GM06990 (cell line): ENCODE results near the gene PPP6R2.
"Not testable (repeated sequence)": the region's sequence is repeated elsewhere in the genome, so short reads cannot be mapped to it uniquely, and the experiment has no call there.

Experiments
- DNase-seq: peaks from one replicate; pipeline ENCODE4 v3.0.0-alpha.2; 2011; ENCODE audit not compliant: insufficient read length; ENCODE audit errors: extremely low read depth
- H3K27me3 ChIP-seq: replicated peaks from 2 replicates; pipeline ENCODE4 v1.6.0; 2011; ENCODE audit warnings: low read length; ENCODE audit not compliant: control insufficient read depth, insufficient read depth
- H3K36me3 ChIP-seq: 2 replicates; pipeline ENCODE4 v1.5.1; 2011; ENCODE audit warnings: low read length; ENCODE audit not compliant: control insufficient read depth, insufficient read depth
- H3K4me3 ChIP-seq: replicated peaks from 2 replicates; pipeline ENCODE4 v1.5.1; 2011; ENCODE audit warnings: low read depth, mild to moderate bottlenecking, control low read depth, low read length
- CTCF ChIP-seq: IDR thresholded peaks from 2 replicates; pipeline ENCODE4 v1.5.1; 2011; ENCODE audit warnings: low read length, control low read depth, mild to moderate bottlenecking, inconsistent platforms; ENCODE audit not compliant: insufficient read depth, poor library complexity, severe bottlenecking

Gene PPP6R2

GRCh38 chr22:50367778-50368500 lies 24.8 kb downstream of the PPP6R2 start:
- H3K4me3 ChIP-seq = no peak overlapping the region
- no peak for DNase-seq
- no peak for TF ChIP-seq CTCF
- H3K36me3 ChIP-seq = peaks cover 4% of the 10 kb centered on the region
- no peaks in the 10 kb centered on the region for H3K27me3 ChIP-seq

- no peak for DNase-seq
- H3K36me3 ChIP-seq = peaks cover 6% of the 10 kb centered on the region
- no peak for TF ChIP-seq CTCF
- H3K27me3 ChIP-seq = no peaks in the 10 kb centered on the region
- H3K4me3 ChIP-seq = no peak overlapping the region
Observed at GRCh38 chr22:50371101-50371648, 28.0 kb downstream of the PPP6R2 start.

- no peaks in the 10 kb centered on the region for H3K27me3 ChIP-seq
- no peak overlapping the region for H3K4me3 ChIP-seq
- DNase-seq = no peak
- TF ChIP-seq CTCF = no peak
- peaks cover 6% of the 10 kb centered on the region for H3K36me3 ChIP-seq
Observed at GRCh38 chr22:50376085-50376651, 33.0 kb downstream of the PPP6R2 start.

- H3K27me3 ChIP-seq, DNase-seq, H3K4me3 ChIP-seq, H3K36me3 ChIP-seq: not testable (repeated sequence)
Observed at GRCh38 chr22:50381021-50381555, 38.0 kb downstream of the PPP6R2 start.

DNA sequence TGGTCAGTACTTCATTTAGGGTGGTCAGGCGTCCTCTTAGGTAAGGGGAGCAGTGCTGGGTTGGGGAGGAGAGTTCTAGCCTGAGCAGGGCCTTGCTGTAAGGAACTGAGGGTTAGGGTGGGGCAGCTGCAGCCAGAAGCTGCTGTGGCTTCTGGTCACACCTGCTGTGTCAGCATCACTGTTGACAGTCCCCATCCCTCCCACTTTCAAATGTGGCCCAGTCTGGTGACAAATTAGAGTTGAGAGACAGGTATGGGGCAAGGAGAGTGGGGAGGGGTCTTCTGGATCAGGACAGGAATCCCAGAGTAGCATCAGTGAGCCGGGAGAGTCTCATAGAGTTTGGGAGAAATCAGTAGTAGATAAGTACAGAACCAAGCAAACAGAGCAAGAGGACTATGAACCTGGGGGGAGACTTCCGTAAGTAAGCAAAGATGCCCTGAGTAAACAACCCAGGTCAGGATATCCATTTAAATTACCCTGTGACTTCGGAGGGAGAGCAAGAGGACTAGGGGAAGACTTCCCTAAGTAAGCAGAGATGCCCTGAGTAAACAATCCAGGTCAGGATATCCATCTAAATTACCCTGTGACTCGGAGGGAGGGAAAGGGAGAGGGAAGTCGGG lies 53.7 kb downstream of the PPP6R2 start:
- H3K27me3 ChIP-seq = no peaks in the 10 kb centered on the region
- no peak for DNase-seq
- TF ChIP-seq CTCF = no peak
- H3K4me3 ChIP-seq = no peak overlapping the region
- H3K36me3 ChIP-seq = peaks cover 21% of the 10 kb centered on the region

DNA sequence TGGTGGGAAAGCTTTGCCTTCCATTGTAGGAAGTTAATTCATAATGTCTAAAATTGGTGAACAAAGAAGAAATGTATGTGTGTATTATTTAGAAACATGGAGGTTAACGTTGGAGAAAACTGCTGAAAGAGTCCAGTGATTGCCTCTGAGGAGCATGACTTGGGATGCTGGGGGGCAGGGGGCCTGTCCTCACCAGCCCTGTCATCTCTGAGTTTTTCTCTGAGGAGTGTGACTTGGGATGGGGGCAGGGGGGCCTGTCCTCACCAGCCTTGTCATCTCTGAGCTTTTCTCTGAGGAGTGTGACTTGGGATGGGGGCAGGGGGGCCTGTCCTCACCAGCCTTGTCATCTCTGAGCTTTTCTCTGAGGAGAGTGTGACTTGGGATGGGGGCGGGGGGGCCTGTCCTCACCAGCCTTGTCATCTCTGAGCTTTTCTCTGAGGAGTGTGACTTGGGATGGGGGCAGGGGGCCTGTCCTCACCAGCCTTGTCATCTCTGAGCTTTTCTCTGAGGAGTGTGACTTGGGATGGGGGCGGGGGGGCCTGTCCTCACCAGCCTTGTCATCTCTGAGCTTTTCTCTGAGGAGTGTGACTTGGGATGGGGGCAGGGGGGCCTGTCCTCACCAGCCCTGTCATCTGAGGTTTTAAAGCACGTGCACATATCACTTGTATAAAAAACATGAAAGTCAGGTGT lies 54.4 kb downstream of the PPP6R2 start:
- not testable (repeated sequence) for H3K27me3 ChIP-seq, DNase-seq, H3K4me3 ChIP-seq
- H3K36me3 ChIP-seq = peaks cover 21% of the 10 kb centered on the region
